ENCODE results near the gene PPP2R3C.

DNA sequence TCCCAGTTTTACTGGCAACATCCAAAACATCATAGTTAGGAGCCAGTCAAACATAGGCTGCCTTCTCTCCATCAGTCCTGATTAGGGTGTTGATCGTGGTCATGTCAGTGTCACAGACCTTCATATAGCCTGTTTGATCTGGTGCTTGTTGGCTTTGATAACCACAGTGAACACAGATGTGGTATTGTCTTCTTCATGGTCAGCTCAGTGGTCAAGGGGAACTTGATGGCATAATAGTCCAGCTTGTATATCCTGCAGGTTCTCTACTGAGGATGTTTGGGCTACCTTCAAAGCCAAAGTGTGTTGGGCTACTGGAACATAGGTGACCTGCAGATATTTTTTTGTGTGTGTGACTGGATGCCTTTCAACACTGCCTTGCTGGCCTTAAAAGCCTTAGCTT, 22.2 kb upstream of the PPP2R3C start:
- TF ChIP-seq YY1 (IDR thresholded peaks at IDR 0.05; ENCODE audit: insufficient read depth, insufficient read length): no peak
- no peak for TF ChIP-seq ZNF274 (IDR thresholded peaks at IDR 0.05; ENCODE audit: low read depth, low read length)
- no peak for TF ChIP-seq SUZ12 (IDR thresholded peaks at IDR 0.05; ENCODE audit: extremely low read depth, insufficient read depth, insufficient read length)
